GM21737 (cell line): ENCODE results near the gene C16orf86.

Source experiments
- ATAC-seq: cut with Tn5 transposase; IDR thresholded peaks from one replicate; pipeline ENCODE4 v1.9.1; 2021; ENCODE audit warnings: mild to moderate bottlenecking, moderate library complexity; ENCODE audit not compliant: unreplicated experiment

Gene C16orf86

DNA sequence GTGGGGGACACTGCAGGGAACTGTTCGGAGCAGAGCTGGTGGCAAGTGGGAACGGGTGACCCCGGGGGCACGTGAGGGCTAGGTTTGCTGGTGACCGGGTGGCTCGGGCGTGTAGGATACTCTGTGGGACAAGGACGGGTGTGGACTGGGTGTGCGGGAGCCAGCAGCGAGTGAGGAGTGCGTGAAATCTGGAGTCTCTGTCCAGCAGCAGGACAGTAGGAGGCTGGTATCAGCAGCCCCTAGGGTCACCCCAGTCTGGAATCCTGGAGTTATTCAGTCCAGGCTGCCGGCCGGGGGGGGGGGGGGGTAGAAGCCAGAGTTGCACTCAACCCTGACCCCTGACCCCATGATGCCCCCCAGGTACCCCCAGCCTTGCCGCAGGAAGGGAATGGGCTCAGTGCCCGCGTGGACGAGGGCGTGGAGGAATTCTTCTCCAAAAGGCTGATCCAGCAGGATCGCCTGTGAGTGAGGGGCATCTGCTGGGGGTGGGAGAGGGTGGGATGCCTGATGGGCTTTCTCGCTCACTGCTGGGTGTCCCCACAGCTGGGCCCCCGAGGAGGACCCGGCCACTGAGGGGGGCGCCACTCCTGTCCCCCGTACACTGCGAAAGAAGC lies 12.7 kb upstream of the C16orf86 start:
- ATAC-seq: no peak

- ATAC-seq: no peak
Observed at GRCh38 chr16:67654403-67654911, 12.2 kb upstream of the C16orf86 start.

- ATAC-seq: no peak
Observed at GRCh38 chr16:67655363-67655762, 11.3 kb upstream of the C16orf86 start.

DNA sequence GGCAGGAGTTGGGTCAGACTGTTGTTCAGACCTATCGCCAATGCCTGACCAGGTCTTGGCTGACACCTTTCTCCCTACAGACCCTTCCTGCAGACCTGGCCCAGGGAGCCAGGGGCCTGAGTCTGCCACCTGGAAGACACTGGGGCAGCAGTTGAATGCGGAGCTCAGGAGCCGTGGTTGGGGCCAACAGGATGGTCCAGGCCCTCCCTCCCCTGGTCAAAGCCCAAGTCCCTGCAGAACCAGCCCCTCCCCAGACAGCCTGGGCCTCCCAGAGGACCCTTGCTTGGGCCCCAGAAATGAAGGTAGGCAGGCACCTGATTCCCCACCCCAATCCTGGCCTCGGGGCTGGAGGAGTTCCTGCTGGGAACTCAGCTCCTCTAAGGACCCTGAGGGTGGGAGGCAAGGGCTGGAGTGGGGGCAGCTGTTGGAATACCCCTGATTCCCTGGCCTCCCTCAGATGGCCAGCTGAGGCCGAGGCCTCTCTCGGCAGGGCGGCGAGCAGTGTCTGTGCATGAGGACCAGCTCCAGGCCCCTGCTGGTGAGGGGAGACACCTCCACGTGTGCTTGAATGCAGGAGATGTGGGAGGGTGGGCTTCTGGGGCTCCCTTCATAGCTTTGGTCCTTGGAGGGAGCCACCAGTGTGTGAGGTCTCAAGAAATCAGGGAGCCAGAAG lies 10.1 kb upstream of the C16orf86 start:
- no peak for ATAC-seq

DNA sequence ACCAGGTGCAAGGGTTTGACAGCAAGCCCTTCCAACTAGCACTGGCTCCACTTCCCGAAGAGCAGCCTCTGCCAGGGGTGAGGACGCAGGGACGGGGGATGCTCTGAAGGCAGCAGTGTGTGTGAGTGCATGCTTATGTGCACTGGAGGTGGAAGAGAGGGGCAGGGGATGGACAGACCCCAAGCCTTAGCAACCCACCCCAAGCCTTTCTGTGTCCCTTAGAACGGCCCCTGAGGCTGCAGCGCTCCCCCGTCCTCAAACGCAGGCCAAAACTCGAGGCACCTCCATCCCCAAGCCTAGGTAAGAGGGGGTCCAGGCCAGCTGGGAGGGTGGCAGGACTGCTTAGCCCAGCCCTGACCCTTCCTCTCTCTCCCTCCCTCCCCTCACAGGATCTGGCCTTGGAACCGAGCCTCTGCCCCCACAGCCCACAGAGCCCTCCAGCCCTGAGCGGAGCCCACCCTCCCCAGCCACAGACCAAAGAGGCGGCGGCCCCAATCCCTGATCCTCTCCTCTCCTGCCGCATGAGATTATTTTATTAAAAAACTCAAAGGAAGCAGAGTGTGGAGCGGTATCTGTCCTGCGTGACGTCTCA lies 9.5 kb upstream of the C16orf86 start:
- ATAC-seq: no peak

- no peak for ATAC-seq
Observed at GRCh38 chr16:67657751-67658518, 8.7 kb upstream of the C16orf86 start.

DNA sequence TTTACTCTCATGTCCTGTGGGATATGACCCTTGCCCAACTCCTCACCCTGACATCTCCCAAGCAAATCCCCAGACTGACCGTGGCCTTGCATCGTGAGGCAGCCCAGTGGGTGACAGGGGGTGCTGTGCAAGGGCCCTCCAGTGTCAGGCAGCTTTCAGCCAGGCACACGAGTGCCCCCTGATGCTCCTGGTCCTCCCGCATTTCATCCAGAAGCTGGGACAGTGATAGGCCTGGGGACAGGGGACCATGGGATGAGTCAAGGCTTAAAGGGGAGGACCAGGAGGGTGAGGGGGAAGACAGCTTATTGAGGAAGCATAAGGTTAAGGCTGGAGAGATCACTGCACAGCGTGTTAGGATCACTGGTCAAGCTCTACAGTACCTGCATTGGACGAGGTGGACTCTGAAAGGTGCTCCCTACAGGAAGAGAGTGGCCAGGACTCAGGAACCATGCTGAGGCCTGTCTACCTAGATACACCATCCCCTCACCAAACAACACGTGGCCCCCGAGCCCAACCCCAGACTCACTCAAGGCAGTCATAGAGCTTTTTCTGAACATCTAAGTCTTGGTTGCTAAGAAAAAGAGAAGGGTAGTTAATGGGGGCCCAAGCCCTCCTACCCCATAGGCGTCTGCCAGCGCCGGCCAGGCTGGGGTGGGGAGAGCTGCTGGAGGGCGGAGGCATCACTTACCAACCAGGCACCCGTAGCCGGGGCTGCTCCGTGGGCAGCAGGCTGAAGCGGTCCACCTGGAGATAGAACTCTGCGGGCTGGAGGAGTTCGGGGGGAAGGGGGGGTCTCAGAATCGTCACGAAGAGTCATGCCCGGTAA lies 7.6 kb upstream of the C16orf86 start:
- ATAC-seq: no peak

DNA sequence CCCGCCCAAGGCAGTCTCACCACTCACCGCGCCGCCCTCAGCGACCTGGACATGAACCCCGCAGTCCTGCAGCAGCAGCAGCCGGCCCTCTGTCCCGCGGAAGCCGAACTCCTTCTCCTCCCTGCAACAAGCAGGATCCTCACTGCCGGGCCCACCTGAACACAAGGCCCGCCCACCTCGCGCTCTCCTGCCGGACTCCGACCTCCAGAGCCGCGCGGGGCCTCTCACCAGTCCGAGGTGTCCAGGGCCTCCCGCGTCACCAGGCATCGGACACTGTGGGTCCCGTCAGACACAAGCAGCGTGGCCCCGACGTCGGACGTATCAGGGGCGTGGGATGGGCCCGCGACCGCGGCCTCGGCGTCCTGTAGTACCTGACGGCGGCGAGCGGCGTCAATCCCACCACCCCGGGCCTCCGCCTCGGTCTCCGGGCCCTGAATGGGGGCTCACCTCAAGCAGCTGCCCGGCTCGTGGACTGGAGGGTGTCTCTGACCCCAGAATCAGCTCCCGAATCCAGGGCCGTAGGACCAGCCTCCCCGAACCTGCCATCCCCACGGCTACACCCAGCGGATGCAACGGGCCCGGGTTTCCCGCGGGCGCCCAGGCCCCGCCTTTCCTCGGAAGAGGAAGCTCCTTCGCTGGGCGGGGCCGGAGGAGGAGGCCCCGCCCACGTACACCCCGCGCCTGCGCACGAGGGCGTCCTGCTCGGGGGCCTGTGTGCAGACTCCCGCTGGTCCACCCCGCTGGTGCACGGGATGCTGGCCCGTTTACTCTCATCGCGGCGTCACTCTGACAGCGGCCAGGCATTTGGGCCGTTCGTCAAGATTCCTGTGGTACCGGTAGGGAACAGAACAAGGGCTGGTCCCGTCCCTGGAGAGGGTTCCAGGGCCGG lies 6.7 kb upstream of the C16orf86 start, which contains the start of gene ACD:
ACD (minus strand) TSS at position 586 of the 889 bp plus-strand sequence; CDS start at position 546, 40 bp downstream.
- ATAC-seq: peak; percentile 53

DNA sequence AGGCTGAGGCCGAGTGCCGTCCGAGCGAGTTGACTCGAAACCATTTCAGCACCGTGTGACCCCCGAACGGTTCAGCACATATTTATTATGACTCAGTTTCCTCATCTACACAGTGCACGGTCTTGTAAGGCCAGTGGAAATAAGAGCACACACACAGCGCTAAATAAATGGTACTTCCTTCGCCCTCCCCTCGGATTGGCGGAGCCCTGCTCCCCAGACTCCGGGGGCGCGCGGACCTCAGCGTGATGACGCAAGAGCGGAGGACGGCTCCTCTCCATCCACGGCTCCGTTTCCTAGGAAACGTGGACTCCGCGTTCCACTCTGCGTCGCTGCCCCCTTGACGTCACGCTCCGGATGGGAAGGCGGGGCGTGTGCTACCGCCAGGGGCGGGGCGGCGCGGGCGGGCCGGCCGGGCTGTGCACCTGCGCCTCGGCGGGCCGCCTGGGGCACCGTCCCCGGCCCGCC lies 6.0 kb upstream of the C16orf86 start, which contains the start of gene PARD6A:
PARD6A (plus strand) TSS at position 397 of the 465 bp plus-strand sequence. CDS start 79 bp downstream, outside the sequence.
- peak; percentile 63 for ATAC-seq

GRCh38 chr16:67661101-67661761 lies 5.4 kb upstream of the C16orf86 start:
- no peak for ATAC-seq

DNA sequence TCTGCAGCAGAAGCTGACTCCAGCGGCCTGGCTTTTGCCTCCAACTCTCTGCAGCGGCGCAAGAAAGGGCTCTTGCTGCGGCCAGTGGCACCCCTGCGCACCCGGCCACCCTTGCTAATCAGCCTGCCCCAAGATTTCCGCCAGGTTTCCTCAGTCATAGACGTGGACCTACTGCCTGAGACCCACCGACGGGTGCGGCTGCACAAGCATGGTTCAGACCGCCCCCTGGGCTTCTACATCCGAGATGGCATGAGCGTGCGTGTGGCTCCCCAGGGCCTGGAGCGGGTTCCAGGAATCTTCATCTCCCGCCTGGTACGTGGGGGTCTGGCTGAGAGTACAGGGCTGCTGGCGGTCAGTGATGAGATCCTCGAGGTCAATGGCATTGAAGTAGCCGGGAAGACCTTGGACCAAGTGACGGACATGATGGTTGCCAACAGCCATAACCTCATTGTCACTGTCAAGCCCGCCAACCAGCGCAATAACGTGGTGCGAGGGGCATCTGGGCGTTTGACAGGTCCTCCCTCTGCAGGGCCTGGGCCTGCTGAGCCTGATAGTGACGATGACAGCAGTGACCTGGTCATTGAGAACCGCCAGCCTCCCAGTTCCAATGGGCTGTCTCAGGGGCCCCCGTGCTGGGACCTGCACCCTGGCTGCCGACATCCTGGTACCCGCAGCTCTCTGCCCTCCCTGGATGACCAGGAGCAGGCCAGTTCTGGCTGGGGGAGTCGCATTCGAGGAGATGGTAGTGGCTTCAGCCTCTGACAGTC lies 4.5 kb upstream of the C16orf86 start:
- no peak for ATAC-seq

- no peak for ATAC-seq
Observed at GRCh38 chr16:67662653-67663010, 4.0 kb upstream of the C16orf86 start.

DNA sequence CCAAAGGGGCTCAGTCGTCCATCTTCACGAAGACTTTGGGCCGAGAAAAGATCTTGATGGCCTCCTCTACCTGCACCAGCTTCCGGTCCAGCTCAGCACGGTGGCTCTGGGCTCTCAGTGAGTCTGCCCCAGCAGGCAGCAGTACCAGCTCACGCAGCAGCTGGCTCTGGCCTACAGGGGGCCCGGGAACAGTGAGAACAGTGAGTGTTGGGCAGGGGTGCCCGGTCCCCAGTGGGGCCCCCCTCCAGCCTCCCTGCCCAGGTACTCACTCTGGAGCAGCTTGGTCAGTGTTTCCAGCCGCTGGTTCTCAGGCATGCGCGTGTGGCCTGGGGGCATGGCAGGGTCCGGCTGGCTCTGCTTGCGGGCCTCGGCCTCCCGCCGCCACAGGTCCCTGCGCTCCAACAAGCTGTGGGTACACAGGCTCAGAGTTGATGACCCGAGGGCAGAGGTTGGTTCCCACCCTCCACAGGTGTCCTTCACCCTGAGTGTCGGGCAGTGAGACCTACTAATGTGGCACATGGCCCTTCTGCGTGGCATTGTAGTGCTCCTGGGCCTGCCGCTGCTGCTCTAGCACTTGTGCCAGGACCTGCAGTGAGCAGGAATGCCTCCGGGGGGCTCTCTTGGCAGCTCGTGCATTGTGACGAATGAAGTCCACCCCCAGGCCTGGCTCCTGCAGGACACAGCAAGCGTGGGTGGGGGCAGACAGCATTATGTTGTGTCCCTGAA lies 3.3 kb upstream of the C16orf86 start:
- no peak for ATAC-seq

DNA sequence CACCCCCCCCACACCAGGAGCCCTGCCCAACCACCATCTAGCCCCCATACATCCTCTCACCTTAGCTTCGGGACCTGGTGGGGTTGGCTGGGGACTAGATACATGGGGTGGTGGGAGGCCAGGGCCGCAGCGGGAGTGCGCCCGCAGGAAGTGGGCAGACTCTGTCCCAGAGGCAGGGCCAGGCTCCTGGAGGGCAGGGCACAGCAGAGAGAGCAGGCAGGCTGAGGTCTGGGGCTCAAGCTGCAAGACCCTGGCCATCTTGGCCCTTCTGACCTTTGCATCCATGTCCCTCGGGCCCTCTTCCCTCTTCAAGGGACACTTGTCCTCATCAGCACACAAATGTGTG lies 2.8 kb upstream of the C16orf86 start:
- no peak for ATAC-seq

GRCh38 chr16:67664258-67664657 lies 2.4 kb upstream of the C16orf86 start:
- ATAC-seq: no peak

- ATAC-seq: no peak
Observed at GRCh38 chr16:67664871-67665270, 1.7 kb upstream of the C16orf86 start.

DNA sequence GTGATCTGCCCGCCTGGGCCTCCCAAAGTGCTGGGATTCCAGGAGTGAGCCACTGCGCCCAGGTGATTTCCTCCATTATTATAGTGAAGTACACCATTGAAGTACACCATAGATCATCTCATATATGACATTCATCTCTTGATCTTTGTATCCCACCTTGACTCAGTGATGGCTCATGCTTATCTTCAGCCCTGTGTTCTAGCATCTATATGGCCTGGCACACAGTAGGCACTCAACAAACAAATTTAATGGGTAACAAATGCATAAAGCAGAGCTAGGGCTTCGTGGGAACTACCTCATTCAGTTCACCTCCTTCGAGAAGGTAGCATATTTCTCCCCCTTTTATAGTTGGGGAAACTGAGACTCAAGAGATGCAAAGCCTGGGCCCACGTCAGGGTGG lies 1.0 kb upstream of the C16orf86 start:
- ATAC-seq: no peak
